ENCODE measurements around the gene ZDHHC19.
"Not testable (repeated sequence)": the region's sequence is repeated elsewhere in the genome, so short reads cannot be mapped to it uniquely, and the experiment has no call there.

Gene ZDHHC19

DNA sequence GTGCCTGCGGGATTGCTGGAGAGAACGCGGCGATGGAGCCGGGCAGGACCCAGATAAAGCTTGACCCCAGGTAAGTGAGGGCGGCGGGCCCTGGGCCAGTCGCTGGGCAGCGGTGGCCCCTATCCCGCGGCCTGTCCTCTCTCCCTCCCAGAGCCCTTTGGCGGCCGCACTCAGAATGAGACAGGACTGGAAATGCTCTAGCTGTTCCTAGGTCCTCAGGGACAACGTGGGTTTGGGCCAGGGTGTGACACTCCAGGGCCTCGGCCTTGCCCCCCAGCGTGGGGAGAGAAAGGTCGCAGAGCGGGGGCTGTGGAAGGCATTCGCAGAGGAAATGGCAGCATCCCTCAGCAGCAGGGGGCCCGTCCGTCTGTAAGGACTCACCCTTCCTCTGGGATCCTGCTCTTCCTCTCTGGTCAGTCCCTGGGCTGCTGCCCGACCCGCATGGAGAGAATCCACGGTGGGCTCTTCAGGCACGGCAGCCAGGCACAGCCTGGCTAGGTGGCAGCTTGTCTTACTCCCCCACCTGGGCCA is 5.5 kb upstream of the ZDHHC19 start:
- Histone ChIP-seq H3K9me3 (no peaks in the 10 kb centered on the region), H3K4me3 (ENCODE audit: low read depth in 1 of 2, low read length in 1 of 2) (no peak overlapping the region), H3K36me3 (no peaks in the 10 kb centered on the region), H3K27me3 (no peaks in the 10 kb centered on the region), H3K4me1 (ENCODE audit: control insufficient read depth in 1 of 2, insufficient read depth in 1 of 2, low read depth in 1 of 2, low read length in 1 of 2) (peaks cover 46 to 49% of the 10 kb centered on the region in 2 experiments), H3K27ac (peak overlapping the region; percentile 93)
- no peak for TF ChIP-seq CTCF (IDR thresholded peaks at IDR 0.05)

DNA sequence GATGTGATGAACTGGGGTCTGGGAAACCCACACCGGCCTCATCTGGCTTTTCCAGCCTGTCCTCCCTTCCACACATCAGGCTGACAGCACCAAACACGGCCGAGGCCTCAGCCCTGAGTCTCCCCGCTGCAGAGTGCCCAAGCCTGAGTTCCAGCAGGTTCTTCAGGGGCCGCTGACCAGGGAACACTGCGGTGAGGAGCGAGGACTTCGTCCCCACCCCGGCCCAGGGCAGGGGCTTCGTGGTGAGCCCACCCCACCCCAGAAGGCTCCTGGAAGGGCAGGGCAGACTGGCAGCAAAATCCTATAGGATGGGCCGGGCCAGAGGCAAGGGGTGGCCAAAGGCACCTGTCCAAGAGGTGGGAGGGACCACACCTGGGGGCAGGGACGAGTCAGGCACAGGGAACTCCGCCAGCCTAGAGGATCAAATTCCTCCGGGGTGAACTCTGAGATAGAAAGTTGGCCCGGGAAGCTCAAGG is 4.9 kb upstream of the ZDHHC19 start, which contains the start of gene SLC51A:
Gene SLC51A, plus strand, starts transcription at position 446 of the 476 bp plus-strand sequence. CDS start 179 bp downstream, outside the sequence.
- H3K36me3 ChIP-seq: no peaks in the 10 kb centered on the region
- TF ChIP-seq CTCF (IDR thresholded peaks at IDR 0.05): no peak

GRCh38 chr3:196215493-196216020 is 4.4 kb upstream of the ZDHHC19 start:
- Histone ChIP-seq H3K9me3 (no peaks in the 10 kb centered on the region), H3K36me3 (no peaks in the 10 kb centered on the region), H3K27ac (peak overlapping the region; percentile 35), H3K27me3 (no peaks in the 10 kb centered on the region), H3K4me3 (ENCODE audit: low read depth in 1 of 2, low read length in 1 of 2) (no peak overlapping the region), H3K4me1 (ENCODE audit: control insufficient read depth in 1 of 2, insufficient read depth in 1 of 2, low read depth in 1 of 2, low read length in 1 of 2) (peaks cover 35 to 38% of the 10 kb centered on the region in 2 experiments)
- TF ChIP-seq CTCF (IDR thresholded peaks at IDR 0.05): no peak

More for the DNA sequence above, 4.9 kb upstream of the ZDHHC19 start, which contains the start of gene SLC51A:
- no peaks in the 10 kb centered on the region for H3K9me3 ChIP-seq
- H3K27me3 ChIP-seq: no peaks in the 10 kb centered on the region
- H3K4me3 ChIP-seq (ENCODE audit: low read depth in 1 of 2, low read length in 1 of 2): no peak within 1 kb of the TSS
- H3K27ac ChIP-seq: peak within 1 kb of the TSS; percentile 93
- H3K4me1 ChIP-seq (ENCODE audit: control insufficient read depth in 1 of 2, insufficient read depth in 1 of 2, low read depth in 1 of 2, low read length in 1 of 2): peaks cover 39 to 43% of the 10 kb centered on the region in 2 experiments

GRCh38 chr3:196214783-196215441 is 3.7 kb upstream of the ZDHHC19 start:
- no peak overlapping the region for H3K4me3 ChIP-seq (ENCODE audit: low read depth in 1 of 2, low read length in 1 of 2)
- no peak for TF ChIP-seq CTCF (IDR thresholded peaks at IDR 0.05)
- H3K9me3 ChIP-seq: no peaks in the 10 kb centered on the region
- H3K27me3 ChIP-seq: no peaks in the 10 kb centered on the region
- H3K27ac ChIP-seq: no peak overlapping the region
- H3K36me3 ChIP-seq: no peaks in the 10 kb centered on the region
- peaks cover 28 to 36% of the 10 kb centered on the region in 2 experiments for H3K4me1 ChIP-seq (ENCODE audit: control insufficient read depth in 1 of 2, insufficient read depth in 1 of 2, low read depth in 1 of 2, low read length in 1 of 2)

GRCh38 chr3:196209944-196210672 is 1.1 kb downstream of the ZDHHC19 start:
- H3K9me3 ChIP-seq; H3K4me3 ChIP-seq (ENCODE audit: low read depth in 1 of 2, low read length in 1 of 2); H3K27me3 ChIP-seq; H3K36me3 ChIP-seq; H3K27ac ChIP-seq: not testable (repeated sequence)
- peaks cover 26 to 34% of the 10 kb centered on the region in 2 experiments for H3K4me1 ChIP-seq (ENCODE audit: control insufficient read depth in 1 of 2, insufficient read depth in 1 of 2, low read depth in 1 of 2, low read length in 1 of 2)

All from neutrophil (primary cell).